Esophagus squamous epithelium (tissue), 5 donors: ENCODE measurements around the gene HNF4A. TPM values are rescaled to one million over a fixed set of nuclear protein-coding genes. Genes with fewer than 3 reads are reported as not detected.

Source experiments
- DNase-seq: peaks from one replicate; lab custom pipeline; 2025; lab: John Stamatoyannopoulos, UW
- H3K27ac ChIP-seq, 4 donors: fragments of 200-600 bp; sonication (generic); one replicate each; pipeline ENCODE4 v1.5.1; 2016 to 2019; ENCODE audit warnings: mild to moderate bottlenecking in 1 of 4
- H3K27me3 ChIP-seq, 4 donors: fragments of 200-600 bp; sonication (generic); 1 replicate in 3 of 4; 2 replicates in 1 of 4; pipeline versions ENCODE4 v1.5.1 to v1.6.0; 2017 to 2021; ENCODE audit warnings: antibody characterized with exemption in 1 of 4
- H3K36me3 ChIP-seq, 3 donors: fragments of 200-600 bp; sonication (generic); one replicate each; pipeline ENCODE4 v1.5.1; 2016 to 2019
- H3K4me1 ChIP-seq, 3 donors: fragments of 200-600 bp; sonication (generic); one replicate each; pipeline ENCODE4 v1.5.1; 2017 to 2019
- H3K4me3 ChIP-seq, 4 donors: fragments of 200-600 bp; sonication (generic); 1 replicate in 3 of 4; 2 replicates in 1 of 4; pipeline ENCODE4 v1.5.1; 2016 to 2019; ENCODE audit warnings: mild to moderate bottlenecking in 2 of 4, moderate library complexity in 1 of 4
- H3K9me3 ChIP-seq, 3 donors: fragments of 200-600 bp; sonication (generic); one replicate each; pipeline ENCODE4 v1.5.1; 2016 to 2019
- CTCF ChIP-seq, 6 experiments: fragments of 450-650 bp in 4 of 6; fragments of 200-600 bp in 2 of 6; sonication (generic) in 2 of 6; IDR thresholded peaks; one replicate each; pipeline ENCODE4 v1.5.1; 2016 to 2019; ENCODE audit warnings: antibody characterized with exemption in 6 of 6, mild to moderate bottlenecking in 4 of 6, moderate library complexity in 4 of 6
- POLR2A ChIP-seq, 4 donors: fragments of 450-650 bp; IDR thresholded peaks; one replicate each; pipeline ENCODE4 v1.6.1; 2017; ENCODE audit warnings: antibody characterized with exemption in 4 of 4, mild to moderate bottlenecking in 4 of 4, moderate library complexity in 3 of 4
- WGBS, 2 donors: methylation state at CpG; one replicate each; pipeline ENCODE4 v1.1.5; 2018; 5-methylcytosine and 5-hydroxymethylcytosine counted together
- intact Hi-C: fragments of 100-400 bp; cut with DNase I; formaldehyde crosslinking; loops from one replicate; pipeline ENCODE4 v1.15.0; 2022
- total RNA-seq, 4 donors: library from RNA; depleted of rRNA; stranded (reverse); fragments of >200 nt; gene quantifications; one replicate each; pipeline ENCODE4 v1.1.0, GENCODE V29; 2016
- donor health status: DM: yes; HTN: yes; CAD: no.

The HNF4A gene
- total RNA-seq, 4 donors from 2014 or later: not detected

GRCh38 chr20:44430270-44431065 lies 75.0 kb downstream of the HNF4A start:
- H3K27me3 ChIP-seq: peaks cover 0 to 61% (median 0%) of the 10 kb centered on the region in 4 donors
- intact Hi-C loops: no loop called here
- no peak for DNase-seq
- H3K4me1 ChIP-seq: no peaks in the 10 kb centered on the region
- 84 to 90% methylated on average over 7 of the region's 7 CpGs for whole genome bisulfite sequencing, 2 donors
- no peak overlapping the region for H3K4me3 ChIP-seq
- no peaks in the 10 kb centered on the region for H3K9me3 ChIP-seq
- TF ChIP-seq POLR2A (IDR thresholded peaks at IDR 0.05): no peak
- TF ChIP-seq CTCF (IDR thresholded peaks at IDR 0.05): no peak
- no peak overlapping the region for H3K27ac ChIP-seq
- H3K36me3 ChIP-seq: no peaks in the 10 kb centered on the region

- WGBS, 2 donors: 48 to 57% methylated on average over 4 of the region's 4 CpGs
- TF ChIP-seq POLR2A (IDR thresholded peaks at IDR 0.05): no peak
- no peak for TF ChIP-seq CTCF (IDR thresholded peaks at IDR 0.05)
- no peak for DNase-seq
Observed at GRCh38 chr20:44431118-44431501, 75.6 kb downstream of the HNF4A start.

GRCh38 chr20:44431502-44432234 lies 76.2 kb downstream of the HNF4A start:
- no peak for TF ChIP-seq POLR2A (IDR thresholded peaks at IDR 0.05)
- TF ChIP-seq CTCF (IDR thresholded peaks at IDR 0.05): no peak
- H3K4me3 ChIP-seq: no peak overlapping the region

More at GRCh38 chr20:44431118-44431501, 75.6 kb downstream of the HNF4A start:
- no peaks in the 10 kb centered on the region for H3K9me3 ChIP-seq
- H3K4me3 ChIP-seq: no peak overlapping the region
- H3K4me1 ChIP-seq: no peaks in the 10 kb centered on the region
- intact Hi-C loops: no loop called here
- H3K27me3 ChIP-seq: peaks cover 0 to 58% (median 0%) of the 10 kb centered on the region in 4 donors
- no peaks in the 10 kb centered on the region for H3K36me3 ChIP-seq
- no peak overlapping the region for H3K27ac ChIP-seq

GRCh38 chr20:44432618-44433577 lies 77.4 kb downstream of the HNF4A start:
- no peak overlapping the region for H3K27ac ChIP-seq
- DNase-seq: no peak
- no peaks in the 10 kb centered on the region for H3K36me3 ChIP-seq
- no peaks in the 10 kb centered on the region for H3K9me3 ChIP-seq
- no peak for TF ChIP-seq CTCF (IDR thresholded peaks at IDR 0.05)
- no peak for TF ChIP-seq POLR2A (IDR thresholded peaks at IDR 0.05)
- no peak overlapping the region for H3K4me3 ChIP-seq
- peaks cover 0 to 58% (median 0%) of the 10 kb centered on the region in 4 donors for H3K27me3 ChIP-seq
- intact Hi-C loops: no loop called here
- 74 to 78% methylated on average over 8 of the region's 8 CpGs for WGBS, 2 donors
- H3K4me1 ChIP-seq: no peaks in the 10 kb centered on the region

More at GRCh38 chr20:44431502-44432234, 76.2 kb downstream of the HNF4A start:
- intact Hi-C loops: no loop called here
- Histone ChIP-seq H3K36me3 (no peaks in the 10 kb centered on the region), H3K27ac (no peak overlapping the region), H3K27me3 (peaks cover 0 to 58% (median 0%) of the 10 kb centered on the region in 4 donors), H3K9me3 (no peaks in the 10 kb centered on the region), H3K4me1 (no peaks in the 10 kb centered on the region)
- DNase-seq: no peak
- WGBS, 2 donors: 45 to 54% methylated on average over 7 to 9 of the region's 11 CpGs
